Right lobe of liver (tissue), 6 donors: ENCODE data around the gene DTNB. TPM values are rescaled to one million over a fixed set of nuclear protein-coding genes. Genes with fewer than 3 reads are reported as not detected.

Source experiments
- ATAC-seq, 4 donors: fragments of 200-7000 bp; cut with Tn5 transposase; one replicate each; pipeline ENCODE4 v1.9.1; 2020; ENCODE audit warnings: mild to moderate bottlenecking in 4 of 4, moderate library complexity in 4 of 4
- DNase-seq, 3 donors: peaks; one replicate each; pipeline ENCODE4 v3.0.0-alpha.2; 2020
- H3K27ac ChIP-seq, 3 donors: fragments of 200-600 bp; one replicate each; pipeline ENCODE4 v1.8.0; 2022
- H3K27me3 ChIP-seq, 2 donors: fragments of 200-600 bp; one replicate each; pipeline ENCODE4 v1.8.0; 2022
- H3K36me3 ChIP-seq, 4 donors: fragments of 200-600 bp; sonication (generic) in 1 of 4; one replicate each; pipeline versions ENCODE4 v1.5.1 to v1.8.0; 2017 to 2022; ENCODE audit warnings: control low read depth in 1 of 4
- H3K4me1 ChIP-seq, 4 donors: fragments of 200-600 bp; sonication (generic) in 1 of 4; one replicate each; pipeline versions ENCODE4 v1.5.1 to v1.8.0; 2017 to 2022; ENCODE audit warnings: control low read depth in 1 of 4
- H3K4me3 ChIP-seq, 3 donors: fragments of 200-600 bp; one replicate each; pipeline ENCODE4 v1.8.0; 2022
- H3K9me3 ChIP-seq, 4 donors: fragments of 200-600 bp; sonication (generic) in 1 of 4; one replicate each; pipeline versions ENCODE4 v1.5.1 to v1.8.0; 2017 to 2022; ENCODE audit warnings: control low read depth in 1 of 4
- POLR2A ChIP-seq: fragments of 450-650 bp; IDR thresholded peaks from one replicate; pipeline ENCODE4 v1.6.1; 2017; ENCODE audit warnings: antibody characterized with exemption, mild to moderate bottlenecking
- WGBS: methylation state at CpG from one replicate; pipeline ENCODE4 v1.1.6; 2018; ENCODE audit warnings: low coverage, low lambda C conversion rate; ENCODE audit not compliant: insufficient coverage; ENCODE audit errors: missing lambda C conversion rate; 5-methylcytosine and 5-hydroxymethylcytosine counted together
- intact Hi-C, 2 donors: fragments of 100-400 bp; cut with DNase I; formaldehyde crosslinking; loops; one replicate each; pipeline versions ENCODE4 v1.11.2 to v1.14.1; 2022
- total RNA-seq, 6 experiments: library from RNA; depleted of rRNA in 2 of 6; stranded (reverse); fragments of >200 nt in 2 of 6; fragmentation: NEBNext Ultra II Directional in 3 of 6; extraction: Animal tissue kit (Norgen Biotek cat#: 25700) in 3 of 6; gene quantifications; one replicate each; pipeline versions ENCODE4 v1.1.0 to v1.2.4, GENCODE V29; 2016 to 2023
- TF ChIP-seq, protein P1 (sequence below), 4 donors: fragments of 200-600 bp in 3 of 4; fragments of 450-650 bp in 1 of 4; IDR thresholded peaks; one replicate each; pipeline versions ENCODE4 v1.5.1 to v1.8.0; 2016 to 2022; ENCODE audit warnings: antibody characterized with exemption in 4 of 4, mild to moderate bottlenecking in 2 of 4
- donor health status: DM: no; HTN: yes; CAD: no.
- donor health status: DM: no; HTN: no; CAD: no.
- donor health status: DM: no; HTN: no; CAD: no.
- donor health status: DM: no; HTN: yes; CAD: no.
- donor health status: DM: no; HTN: yes; CAD: no.

The DTNB gene
- total RNA-seq, 6 experiments from 2014 or later: 7.0 to 10.3 (median 8.8) TPM

- no peaks in the 10 kb centered on the region for H3K9me3 ChIP-seq
- H3K4me3 ChIP-seq: no peak overlapping the region
- peaks cover 0 to 15% (median 0%) of the 10 kb centered on the region in 4 donors for H3K4me1 ChIP-seq
- DNase-seq: no peak
- intact Hi-C loops: no loop called here
- TF ChIP-seq, protein P1, sequence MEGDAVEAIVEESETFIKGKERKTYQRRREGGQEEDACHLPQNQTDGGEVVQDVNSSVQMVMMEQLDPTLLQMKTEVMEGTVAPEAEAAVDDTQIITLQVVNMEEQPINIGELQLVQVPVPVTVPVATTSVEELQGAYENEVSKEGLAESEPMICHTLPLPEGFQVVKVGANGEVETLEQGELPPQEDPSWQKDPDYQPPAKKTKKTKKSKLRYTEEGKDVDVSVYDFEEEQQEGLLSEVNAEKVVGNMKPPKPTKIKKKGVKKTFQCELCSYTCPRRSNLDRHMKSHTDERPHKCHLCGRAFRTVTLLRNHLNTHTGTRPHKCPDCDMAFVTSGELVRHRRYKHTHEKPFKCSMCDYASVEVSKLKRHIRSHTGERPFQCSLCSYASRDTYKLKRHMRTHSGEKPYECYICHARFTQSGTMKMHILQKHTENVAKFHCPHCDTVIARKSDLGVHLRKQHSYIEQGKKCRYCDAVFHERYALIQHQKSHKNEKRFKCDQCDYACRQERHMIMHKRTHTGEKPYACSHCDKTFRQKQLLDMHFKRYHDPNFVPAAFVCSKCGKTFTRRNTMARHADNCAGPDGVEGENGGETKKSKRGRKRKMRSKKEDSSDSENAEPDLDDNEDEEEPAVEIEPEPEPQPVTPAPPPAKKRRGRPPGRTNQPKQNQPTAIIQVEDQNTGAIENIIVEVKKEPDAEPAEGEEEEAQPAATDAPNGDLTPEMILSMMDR (IDR thresholded peaks at IDR 0.05): no peak
- no peak for TF ChIP-seq POLR2A
- H3K27ac ChIP-seq: no peak overlapping the region
- no peaks in the 10 kb centered on the region for H3K27me3 ChIP-seq
- H3K36me3 ChIP-seq: no peaks in the 10 kb centered on the region
- 80% methylated on average over 6 of the region's 8 CpGs for WGBS
- no peak for ATAC-seq
Observed at GRCh38 chr2:25445464-25445863, 227.9 kb downstream of the DTNB start.

DNA sequence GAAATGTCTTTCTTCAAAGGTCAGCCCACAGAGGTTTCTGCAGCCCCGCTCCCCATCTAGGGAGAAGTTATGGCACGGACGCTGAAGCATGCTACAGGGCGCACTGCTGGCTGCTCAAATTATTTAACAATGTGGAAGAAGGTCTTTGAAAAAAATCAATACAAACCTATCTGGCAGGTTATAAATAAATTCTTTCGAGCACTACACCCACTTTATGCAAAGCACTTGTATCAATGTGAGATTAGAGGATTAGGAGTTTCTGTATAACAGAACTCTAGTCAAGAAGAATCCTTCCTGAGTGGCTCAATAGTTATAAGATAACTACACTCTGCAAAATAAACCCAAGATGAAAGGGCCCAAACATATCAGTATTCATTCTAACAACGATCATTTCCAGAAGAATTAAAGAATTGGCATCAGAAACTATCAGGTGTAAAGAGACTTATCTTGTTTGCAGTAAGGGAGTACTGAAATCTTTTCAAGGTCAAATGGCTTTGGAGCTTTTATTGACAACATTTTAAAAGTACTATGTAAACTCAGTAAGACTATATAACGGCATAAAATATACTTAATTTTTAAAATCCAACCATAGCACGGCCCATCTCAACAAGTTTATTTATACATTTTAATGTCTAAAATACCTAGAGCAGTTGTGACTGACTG, 228.6 kb downstream of the DTNB start:
- no peaks in the 10 kb centered on the region for H3K27me3 ChIP-seq
- H3K4me1 ChIP-seq: peaks cover 0 to 15% (median 0%) of the 10 kb centered on the region in 4 donors
- 78% methylated on average over 8 of the region's 8 CpGs for WGBS
- H3K27ac ChIP-seq: no peak overlapping the region
- no peak for ATAC-seq
- TF ChIP-seq, protein P1 (IDR thresholded peaks at IDR 0.05): no peak
- TF ChIP-seq POLR2A: no peak
- no peaks in the 10 kb centered on the region for H3K9me3 ChIP-seq
- intact Hi-C loops: no loop called here
- no peak overlapping the region for H3K4me3 ChIP-seq
- DNase-seq: no peak
- no peaks in the 10 kb centered on the region for H3K36me3 ChIP-seq

DNA sequence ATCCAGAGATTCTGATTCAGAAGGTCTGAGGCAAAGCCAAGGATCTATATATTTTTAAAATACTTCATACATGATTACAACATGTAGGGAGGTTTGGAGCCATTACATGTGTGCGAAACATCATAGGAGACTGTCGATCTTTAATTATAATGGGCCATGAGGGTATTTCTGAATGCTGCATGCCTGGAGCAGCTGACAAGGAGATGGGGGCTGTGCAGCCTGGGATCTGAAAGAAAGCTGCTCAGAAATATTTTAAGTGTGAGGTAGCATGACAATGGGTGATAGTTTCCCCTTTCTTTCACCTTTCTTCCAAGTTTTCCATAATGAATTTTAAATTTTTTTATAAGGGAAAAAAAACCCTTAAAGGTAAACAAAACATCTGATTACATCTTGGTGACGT, 229.6 kb downstream of the DTNB start:
- H3K4me3 ChIP-seq: no peak overlapping the region
- ATAC-seq (no peak), DNase-seq (no peak)
- H3K27me3 ChIP-seq: no peaks in the 10 kb centered on the region
- H3K27ac ChIP-seq: no peak overlapping the region
- TF ChIP-seq, protein P1 (IDR thresholded peaks at IDR 0.05): no peak
- TF ChIP-seq POLR2A: no peak
- 96% methylated on average over 3 of the region's 3 CpGs for WGBS
- H3K36me3 ChIP-seq: no peaks in the 10 kb centered on the region
- no peaks in the 10 kb centered on the region for H3K9me3 ChIP-seq
- peaks cover 0 to 7% (median 0%) of the 10 kb centered on the region in 4 donors for H3K4me1 ChIP-seq
- intact Hi-C loops: no loop called here

DNA sequence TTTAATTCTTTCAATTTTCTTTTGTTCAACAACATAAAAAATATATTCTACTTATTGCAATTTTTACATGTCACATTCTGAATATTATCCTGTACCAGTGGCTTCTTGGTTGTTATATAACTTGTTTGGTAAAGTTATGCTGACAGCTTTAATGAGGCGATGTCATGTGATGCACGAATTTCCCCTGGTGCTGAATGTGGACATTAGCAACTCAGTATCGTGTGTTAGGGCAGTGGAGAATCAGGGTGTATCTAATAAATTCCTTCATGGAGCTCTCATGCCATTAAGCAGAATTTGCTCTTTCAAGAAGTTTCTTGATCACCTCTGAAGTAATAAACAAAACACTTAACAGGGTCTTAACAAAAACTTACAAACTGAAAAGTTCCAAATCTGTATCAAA, 232.0 kb downstream of the DTNB start:
- peaks cover 0 to 7% (median 0%) of the 10 kb centered on the region in 4 donors for H3K4me1 ChIP-seq
- no peaks in the 10 kb centered on the region for H3K36me3 ChIP-seq
- WGBS: 79% methylated on average over 3 of the region's 3 CpGs
- H3K27ac ChIP-seq: no peak overlapping the region
- DNase-seq (no peak), ATAC-seq (no peak)
- no peaks in the 10 kb centered on the region for H3K9me3 ChIP-seq
- TF ChIP-seq POLR2A: no peak
- TF ChIP-seq, protein P1 (IDR thresholded peaks at IDR 0.05): no peak
- intact Hi-C loops: no loop called here
- no peaks in the 10 kb centered on the region for H3K27me3 ChIP-seq
- no peak overlapping the region for H3K4me3 ChIP-seq
